ENCODE measurements around the gene PPP1R14D.
A peak's percentile ranks its signal among the peaks of the same experiment; 100 is the strongest.

The PPP1R14D gene

GRCh38 chr15:40845511-40846284, 17.2 kb upstream of the PPP1R14D start:
- no peaks in the 10 kb centered on the region for H3K9me3 ChIP-seq (ENCODE audit: low read depth, low read length)
- no peak for DNase-seq (ENCODE audit: low read depth, low spot score)
- no peaks in the 10 kb centered on the region for H3K36me3 ChIP-seq (ENCODE audit: insufficient read depth, low read length)
- H3K4me3 ChIP-seq = no peak overlapping the region
- H3K27ac ChIP-seq = no peak overlapping the region
- TF ChIP-seq FOXP2 (optimal IDR thresholded peaks at IDR 0.05; ENCODE audit: control extremely low read depth, extremely low read length, insufficient read depth) (no peak), EZH2 (IDR thresholded peaks at IDR 0.05) (no peak), POLR2AphosphoS5 (IDR thresholded peaks at IDR 0.05; ENCODE audit: borderline replicate concordance, low read depth, low read length) (no peak)
- H3K9ac ChIP-seq (ENCODE audit: insufficient read length) = no peak overlapping the region

- no peaks in the 10 kb centered on the region for H3K36me3 ChIP-seq (ENCODE audit: insufficient read depth, low read length)
- DNase-seq (ENCODE audit: low read depth, low spot score) = no peak
- H3K9me3 ChIP-seq (ENCODE audit: low read depth, low read length) = no peaks in the 10 kb centered on the region
- H3K27ac ChIP-seq = no peak overlapping the region
- H3K4me3 ChIP-seq = peak overlapping the region; percentile 78; the same call in 1 of the 2 replicates
- H3K9ac ChIP-seq (ENCODE audit: insufficient read length) = no peak overlapping the region
- no peak for TF ChIP-seq POLR2AphosphoS5 (IDR thresholded peaks at IDR 0.05; ENCODE audit: borderline replicate concordance, low read depth, low read length)
- TF ChIP-seq FOXP2 (optimal IDR thresholded peaks at IDR 0.05; ENCODE audit: control extremely low read depth, extremely low read length, insufficient read depth) = no peak
- no peak for TF ChIP-seq EZH2 (IDR thresholded peaks at IDR 0.05)
Measured at GRCh38 chr15:40845036-40845435, 16.5 kb upstream of the PPP1R14D start.

- no peak for DNase-seq (ENCODE audit: low read depth, low spot score)
- no peak overlapping the region for H3K27ac ChIP-seq
- H3K9ac ChIP-seq (ENCODE audit: insufficient read length) = no peak overlapping the region
- no peaks in the 10 kb centered on the region for H3K9me3 ChIP-seq (ENCODE audit: low read depth, low read length)
- TF ChIP-seq POLR2AphosphoS5 (IDR thresholded peaks at IDR 0.05; ENCODE audit: borderline replicate concordance, low read depth, low read length) = no peak
- TF ChIP-seq FOXP2 (optimal IDR thresholded peaks at IDR 0.05; ENCODE audit: control extremely low read depth, extremely low read length, insufficient read depth) = no peak
- H3K4me3 ChIP-seq = peak overlapping the region; percentile 78
- H3K36me3 ChIP-seq (ENCODE audit: insufficient read depth, low read length) = no peaks in the 10 kb centered on the region
Measured at GRCh38 chr15:40844696-40845030, 16.2 kb upstream of the PPP1R14D start.

GRCh38 chr15:40843885-40844695, 15.6 kb upstream of the PPP1R14D start, which contains the start of gene SPINT1:
Gene SPINT1 (plus strand): TSS chr15:40844048. CDS start chr15:40844555, 507 bp downstream.
- Histone ChIP-seq H3K9ac (ENCODE audit: insufficient read length) (peak within 1 kb of the TSS; percentile 10), H3K9me3 (ENCODE audit: low read depth, low read length) (no peaks in the 10 kb centered on the region), H3K36me3 (ENCODE audit: insufficient read depth, low read length) (no peaks in the 10 kb centered on the region), H3K4me3 (peak within 1 kb of the TSS; percentile 78), H3K27ac (no peak within 1 kb of the TSS)
- DNase-seq (ENCODE audit: low read depth, low spot score) = no peak
- TF ChIP-seq FOXP2 (optimal IDR thresholded peaks at IDR 0.05; ENCODE audit: control extremely low read depth, extremely low read length, insufficient read depth) (no peak), EZH2 (IDR thresholded peaks at IDR 0.05) (no peak), POLR2AphosphoS5 (IDR thresholded peaks at IDR 0.05; ENCODE audit: borderline replicate concordance, low read depth, low read length) (no peak)

GRCh38 chr15:40843261-40843884, 14.9 kb upstream of the PPP1R14D start:
- no peak overlapping the region for H3K9ac ChIP-seq (ENCODE audit: insufficient read length)
- H3K4me3 ChIP-seq = peak overlapping the region; percentile 78
- H3K36me3 ChIP-seq (ENCODE audit: insufficient read depth, low read length) = no peaks in the 10 kb centered on the region
- DNase-seq (ENCODE audit: low read depth, low spot score) = no peak
- no peak overlapping the region for H3K27ac ChIP-seq
- TF ChIP-seq POLR2AphosphoS5 (IDR thresholded peaks at IDR 0.05; ENCODE audit: borderline replicate concordance, low read depth, low read length) (no peak), FOXP2 (optimal IDR thresholded peaks at IDR 0.05; ENCODE audit: control extremely low read depth, extremely low read length, insufficient read depth) (no peak), EZH2 (IDR thresholded peaks at IDR 0.05) (no peak)
- H3K9me3 ChIP-seq (ENCODE audit: low read depth, low read length) = no peaks in the 10 kb centered on the region

GRCh38 chr15:40841741-40842140, 13.2 kb upstream of the PPP1R14D start:
- H3K36me3 ChIP-seq (ENCODE audit: insufficient read depth, low read length) = no peaks in the 10 kb centered on the region
- no peak overlapping the region for H3K4me3 ChIP-seq
- H3K27ac ChIP-seq = no peak overlapping the region
- H3K9me3 ChIP-seq (ENCODE audit: low read depth, low read length) = no peaks in the 10 kb centered on the region
- TF ChIP-seq POLR2AphosphoS5 (IDR thresholded peaks at IDR 0.05; ENCODE audit: borderline replicate concordance, low read depth, low read length) (no peak), FOXP2 (optimal IDR thresholded peaks at IDR 0.05; ENCODE audit: control extremely low read depth, extremely low read length, insufficient read depth) (no peak), EZH2 (IDR thresholded peaks at IDR 0.05) (no peak)
- no peak for DNase-seq (ENCODE audit: low read depth, low spot score)
- no peak overlapping the region for H3K9ac ChIP-seq (ENCODE audit: insufficient read length)

- no peak for DNase-seq (ENCODE audit: low read depth, low spot score)
- Histone ChIP-seq H3K36me3 (ENCODE audit: insufficient read depth, low read length) (no peaks in the 10 kb centered on the region), H3K9ac (ENCODE audit: insufficient read length) (no peak overlapping the region), H3K27ac (no peak overlapping the region), H3K4me3 (no peak overlapping the region), H3K9me3 (ENCODE audit: low read depth, low read length) (no peaks in the 10 kb centered on the region)
- TF ChIP-seq EZH2 (IDR thresholded peaks at IDR 0.05) (no peak), POLR2AphosphoS5 (IDR thresholded peaks at IDR 0.05; ENCODE audit: borderline replicate concordance, low read depth, low read length) (no peak), FOXP2 (optimal IDR thresholded peaks at IDR 0.05; ENCODE audit: control extremely low read depth, extremely low read length, insufficient read depth) (no peak)
Measured at GRCh38 chr15:40838756-40839155, 10.2 kb upstream of the PPP1R14D start.

- no peak for DNase-seq (ENCODE audit: low read depth, low spot score)
- Histone ChIP-seq H3K4me3 (no peak overlapping the region), H3K27ac (no peak overlapping the region), H3K9me3 (ENCODE audit: low read depth, low read length) (no peaks in the 10 kb centered on the region), H3K36me3 (ENCODE audit: insufficient read depth, low read length) (no peaks in the 10 kb centered on the region), H3K9ac (ENCODE audit: insufficient read length) (no peak overlapping the region)
- TF ChIP-seq POLR2AphosphoS5 (IDR thresholded peaks at IDR 0.05; ENCODE audit: borderline replicate concordance, low read depth, low read length) (no peak), EZH2 (IDR thresholded peaks at IDR 0.05) (no peak), FOXP2 (optimal IDR thresholded peaks at IDR 0.05; ENCODE audit: control extremely low read depth, extremely low read length, insufficient read depth) (no peak)
Measured at GRCh38 chr15:40836020-40836419, 7.5 kb upstream of the PPP1R14D start.

All from SK-N-MC (cell line).